Endothelial cell of umbilical vein (primary cell): ENCODE data around the gene PSMB3.

Experiments
- EZH2 ChIP-seq: IDR thresholded peaks from 2 replicates; pipeline ENCODE4 v1.6.1; 2012; ENCODE audit warnings: borderline replicate concordance, low read depth, mild to moderate bottlenecking, moderate library complexity, low read length, inconsistent platforms; ENCODE audit not compliant: severe bottlenecking
- FOS ChIP-seq: IDR thresholded peaks from 2 replicates; pipeline ENCODE4 v1.6.1; 2011; ENCODE audit warnings: mild to moderate bottlenecking, low read length, moderate library complexity, borderline replicate concordance; ENCODE audit not compliant: insufficient read depth
- POLR2A ChIP-seq: IDR thresholded peaks from 2 replicates; pipeline ENCODE4 v1.6.1; 2012; ENCODE audit warnings: low read depth, mild to moderate bottlenecking, control low read depth, low read length
- POLR2AphosphoS5 ChIP-seq: IDR thresholded peaks from 2 replicates; pipeline ENCODE4 v1.6.1; 2012; ENCODE audit warnings: low read depth, mild to moderate bottlenecking, control low read depth, low read length, moderate library complexity; ENCODE audit not compliant: insufficient read depth
- TF ChIP-seq, protein P1 (sequence below), 2 donors: IDR thresholded peaks; 1 replicate in 1 of 2; 2 replicates in 1 of 2; pipeline ENCODE4 v1.5.1; 2011; ENCODE audit warnings: low read length in 2 of 2, mild to moderate bottlenecking in 2 of 2, moderate library complexity in 2 of 2, control low read depth in 1 of 2, inconsistent platforms in 1 of 2, low read depth in 1 of 2; ENCODE audit not compliant: insufficient read depth in 1 of 2; ENCODE audit errors: extremely low read depth in 1 of 2

DNA sequence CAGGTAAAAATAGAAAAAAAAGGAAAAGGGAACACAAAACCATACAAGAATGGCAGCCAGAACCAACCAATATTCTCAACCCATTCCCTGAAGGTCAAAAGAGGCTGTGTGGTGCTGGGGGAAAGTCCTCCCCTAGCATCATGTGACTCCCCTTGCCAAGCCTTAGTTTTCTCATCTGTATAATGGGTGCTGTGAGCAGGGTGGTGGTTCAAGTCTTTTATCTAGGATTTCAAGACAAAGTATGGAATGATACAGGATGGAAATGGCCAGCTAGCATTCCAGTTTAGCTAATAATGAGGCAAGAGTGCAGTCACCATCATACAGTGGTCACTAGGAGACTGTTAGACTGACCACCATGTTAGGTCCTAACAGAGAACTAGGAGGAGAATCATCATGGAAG lies 20.7 kb downstream of the PSMB3 start:
- TF ChIP-seq, protein P1, sequence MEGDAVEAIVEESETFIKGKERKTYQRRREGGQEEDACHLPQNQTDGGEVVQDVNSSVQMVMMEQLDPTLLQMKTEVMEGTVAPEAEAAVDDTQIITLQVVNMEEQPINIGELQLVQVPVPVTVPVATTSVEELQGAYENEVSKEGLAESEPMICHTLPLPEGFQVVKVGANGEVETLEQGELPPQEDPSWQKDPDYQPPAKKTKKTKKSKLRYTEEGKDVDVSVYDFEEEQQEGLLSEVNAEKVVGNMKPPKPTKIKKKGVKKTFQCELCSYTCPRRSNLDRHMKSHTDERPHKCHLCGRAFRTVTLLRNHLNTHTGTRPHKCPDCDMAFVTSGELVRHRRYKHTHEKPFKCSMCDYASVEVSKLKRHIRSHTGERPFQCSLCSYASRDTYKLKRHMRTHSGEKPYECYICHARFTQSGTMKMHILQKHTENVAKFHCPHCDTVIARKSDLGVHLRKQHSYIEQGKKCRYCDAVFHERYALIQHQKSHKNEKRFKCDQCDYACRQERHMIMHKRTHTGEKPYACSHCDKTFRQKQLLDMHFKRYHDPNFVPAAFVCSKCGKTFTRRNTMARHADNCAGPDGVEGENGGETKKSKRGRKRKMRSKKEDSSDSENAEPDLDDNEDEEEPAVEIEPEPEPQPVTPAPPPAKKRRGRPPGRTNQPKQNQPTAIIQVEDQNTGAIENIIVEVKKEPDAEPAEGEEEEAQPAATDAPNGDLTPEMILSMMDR (IDR thresholded peaks at IDR 0.05; ENCODE audit: extremely low read depth in 1 of 2, insufficient read depth in 1 of 2, low read depth in 1 of 2, low read length in 2 of 2), result no peak
- TF ChIP-seq POLR2A, result no peak
- no peak for TF ChIP-seq POLR2AphosphoS5
- no peak for TF ChIP-seq FOS
- TF ChIP-seq EZH2, result no peak
